Liver (tissue), 9 donors: ENCODE measurements around the gene FIBCD1. TPM values are rescaled to one million over a fixed set of nuclear protein-coding genes. Genes with fewer than 3 reads are reported as not detected.

Experiments
- DNase-seq: peaks from one replicate; pipeline ENCODE4 v3.0.0-alpha.2; 2017; ENCODE audit warnings: low spot score
- H3K27ac ChIP-seq, 2 donors: one replicate each; pipeline ENCODE4 v1.7.0; 2013; ENCODE audit warnings: inconsistent platforms in 2 of 2, low read length in 2 of 2, control low read depth in 1 of 2, low read depth in 1 of 2, mild to moderate bottlenecking in 1 of 2
- H3K27me3 ChIP-seq, 4 donors: one replicate each; pipeline versions ENCODE4 v1.6.1 to v1.7.0; 2013; ENCODE audit warnings: low read length in 3 of 4, inconsistent platforms in 1 of 4, mild to moderate bottlenecking in 1 of 4, moderate library complexity in 1 of 4; ENCODE audit not compliant: control insufficient read depth in 4 of 4, insufficient read depth in 4 of 4
- H3K36me3 ChIP-seq, 4 donors: one replicate each; pipeline versions ENCODE4 v1.6.1 to v1.7.0; 2013; ENCODE audit warnings: low read length in 3 of 4, mild to moderate bottlenecking in 3 of 4, low read depth in 1 of 4, moderate library complexity in 1 of 4; ENCODE audit not compliant: control insufficient read depth in 4 of 4, insufficient read depth in 3 of 4
- H3K4me1 ChIP-seq, 4 donors: one replicate each; pipeline versions ENCODE4 v1.6.1 to v1.7.0; 2013; ENCODE audit warnings: low read length in 3 of 4, mild to moderate bottlenecking in 3 of 4, moderate library complexity in 1 of 4; ENCODE audit not compliant: control insufficient read depth in 4 of 4, insufficient read depth in 4 of 4
- H3K4me3 ChIP-seq, 3 donors: one replicate each; pipeline versions ENCODE4 v1.6.1 to v1.7.0; 2013; ENCODE audit warnings: low read length in 3 of 3, control low read depth in 1 of 3, low read depth in 1 of 3, mild to moderate bottlenecking in 1 of 3
- H3K9ac ChIP-seq, 2 donors: one replicate each; pipeline ENCODE4 v1.7.0; 2013; ENCODE audit warnings: low read length in 2 of 2, mild to moderate bottlenecking in 2 of 2, moderate library complexity in 2 of 2, control low read depth in 1 of 2, low read depth in 1 of 2
- H3K9me3 ChIP-seq, 4 donors: one replicate each; pipeline versions ENCODE4 v1.6.1 to v1.7.0; 2013; ENCODE audit warnings: low read length in 3 of 4; ENCODE audit not compliant: control insufficient read depth in 4 of 4
- ATF3 ChIP-seq: IDR thresholded peaks from 2 replicates; pipeline ENCODE4 v1.6.1; 2016; ENCODE audit warnings: antibody characterized with exemption
- EGR1 ChIP-seq, 2 donors: IDR thresholded peaks; 2 replicates each; pipeline ENCODE4 v1.6.1; 2016 to 2018; ENCODE audit warnings: antibody characterized with exemption in 2 of 2, low read depth in 2 of 2
- FOXA1 ChIP-seq: IDR thresholded peaks from 2 replicates; pipeline ENCODE4 v1.6.1; 2016; ENCODE audit warnings: antibody characterized with exemption
- FOXA2 ChIP-seq: IDR thresholded peaks from 2 replicates; pipeline ENCODE4 v1.6.1; 2016; ENCODE audit warnings: antibody characterized with exemption
- GABPA ChIP-seq, 2 donors: IDR thresholded peaks in 1 of 2; conservative IDR thresholded peaks in 1 of 2; 2 replicates each; pipeline ENCODE4 v1.6.1; 2016; ENCODE audit warnings: antibody characterized with exemption in 2 of 2, mild to moderate bottlenecking in 1 of 2, moderate library complexity in 1 of 2
- HNF4A ChIP-seq, 2 donors: conservative IDR thresholded peaks; 2 replicates each; pipeline ENCODE4 v1.6.1; 2016; ENCODE audit warnings: antibody characterized with exemption in 2 of 2, mild to moderate bottlenecking in 2 of 2
- HNF4G ChIP-seq: IDR thresholded peaks from 2 replicates; pipeline ENCODE4 v1.6.1; 2016; ENCODE audit warnings: antibody characterized with exemption
- JUND ChIP-seq, 2 donors: IDR thresholded peaks; 2 replicates each; pipeline ENCODE4 v1.6.1; 2016; ENCODE audit warnings: antibody characterized with exemption in 2 of 2
- MAX ChIP-seq: IDR thresholded peaks from 2 replicates; pipeline ENCODE4 v1.6.1; 2016; ENCODE audit warnings: antibody characterized with exemption
- NR2F2 ChIP-seq: IDR thresholded peaks from 2 replicates; pipeline ENCODE4 v1.6.1; 2016; ENCODE audit warnings: antibody characterized with exemption
- RAD21 ChIP-seq, 2 donors: IDR thresholded peaks; 2 replicates each; pipeline ENCODE4 v1.6.1; 2016; ENCODE audit warnings: antibody characterized with exemption in 2 of 2, mild to moderate bottlenecking in 2 of 2
- RXRA ChIP-seq, 2 donors: IDR thresholded peaks; 2 replicates each; pipeline ENCODE4 v1.6.1; 2017 to 2018; ENCODE audit warnings: antibody characterized with exemption in 2 of 2, mild to moderate bottlenecking in 1 of 2
- SP1 ChIP-seq: IDR thresholded peaks from 2 replicates; pipeline ENCODE4 v1.6.1; 2018; ENCODE audit warnings: antibody characterized with exemption, mild to moderate bottlenecking
- TAF1 ChIP-seq: conservative IDR thresholded peaks from 2 replicates; pipeline ENCODE4 v1.6.1; 2016; ENCODE audit warnings: antibody characterized with exemption, mild to moderate bottlenecking
- YY1 ChIP-seq: IDR thresholded peaks from 2 replicates; pipeline ENCODE4 v1.6.1; 2016; ENCODE audit warnings: antibody characterized with exemption, mild to moderate bottlenecking
- WGBS: extraction: QIAGEN DNeasy Blood & Tissue Kit; methylation state at CpG from one replicate; pipeline ENCODE4 v1.1.7; 2013; 5-methylcytosine and 5-hydroxymethylcytosine counted together
- polyA plus RNA-seq, 2 donors: library from polyadenylated mRNA; stranded (reverse) in 1 of 2; unstranded in 1 of 2; fragments of 200-250 nt in 1 of 2; fragments of >200 nt in 1 of 2; fragmentation: Nextera tagmentation in 1 of 2; extraction: Ambion mirVana in 1 of 2; gene quantifications; one replicate each; pipeline versions ENCODE4 v1.2.1 to v1.2.3, GENCODE V29; 2013 to 2015
- total RNA-seq, 2 donors: library from RNA; depleted of rRNA; stranded (reverse); fragments of >200 nt; gene quantifications; one replicate each; pipeline ENCODE4 v1.2.3, GENCODE V29; 2014
- TF ChIP-seq, protein P1 (sequence below): fragments of 150-350 bp; IDR thresholded peaks from 2 replicates; pipeline ENCODE4 v1.5.1; 2017; ENCODE audit warnings: improper control_type of control experiment, low read depth, low read length; ENCODE audit not compliant: missing input control
- TF ChIP-seq, protein P2 (sequence below): IDR thresholded peaks from 2 replicates; pipeline ENCODE4 v1.6.1; 2016; ENCODE audit warnings: antibody characterized with exemption
- TF ChIP-seq, protein P3 (sequence below): IDR thresholded peaks from 2 replicates; pipeline ENCODE4 v1.6.1; 2016; ENCODE audit warnings: antibody characterized with exemption, mild to moderate bottlenecking
- donor health status: healthy.
- donor health status: healthy.
- donor health status: healthy.
- donor health status: healthy.
- donor health status: healthy.

FIBCD1 gene
- total and polyA plus RNA-seq, 4 donors = not detected

DNA sequence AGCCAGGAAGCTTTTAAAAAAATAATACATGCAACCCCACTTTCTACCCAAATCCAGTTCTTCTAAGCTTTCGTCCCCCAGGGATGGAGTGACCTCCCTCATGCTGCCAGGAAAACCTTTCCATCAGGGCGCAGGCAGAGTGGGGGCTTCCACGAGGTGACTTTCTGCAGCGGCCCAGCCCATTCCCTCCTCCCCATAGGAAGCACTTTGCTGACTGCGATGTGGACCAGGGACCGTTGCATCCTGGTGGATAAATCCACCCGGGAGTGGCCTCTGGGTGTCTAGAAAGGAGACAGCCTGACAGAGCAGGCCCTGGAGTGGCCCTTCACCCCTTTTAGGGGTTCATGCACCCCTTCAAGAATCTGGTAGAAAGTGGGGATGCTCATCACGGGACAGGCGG lies 44.0 kb downstream of the FIBCD1 start:
- WGBS = 76% methylated on average over 9 of the region's 9 CpGs
- Histone ChIP-seq H3K9ac (no peak overlapping the region), H3K9me3 (no peaks in the 10 kb centered on the region), H3K27me3 (no peaks in the 10 kb centered on the region), H3K27ac (no peak overlapping the region), H3K4me1 (no peaks in the 10 kb centered on the region), H3K4me3 (no peak overlapping the region), H3K36me3 (peaks cover 0 to 7% (median 0%) of the 10 kb centered on the region in 4 donors)
- DNase-seq = no peak
- TF ChIP-seq NR2F2 (no peak), MAX (no peak), ATF3 (no peak), FOXA2 (no peak), JUND (IDR thresholded peaks at IDR 0.05) (no peak), RAD21 (IDR thresholded peaks at IDR 0.05) (no peak)

- no peak overlapping the region for H3K27ac ChIP-seq
- DNase-seq = no peak
Measured at GRCh38 chr9:130894546-130894945, 44.5 kb downstream of the FIBCD1 start.

More at GRCh38 chr9:130894546-130894945, 44.5 kb downstream of the FIBCD1 start:
- WGBS = 83% methylated on average over 7 of the region's 7 CpGs
- Histone ChIP-seq H3K27me3 (no peaks in the 10 kb centered on the region), H3K9me3 (no peaks in the 10 kb centered on the region), H3K4me3 (no peak overlapping the region), H3K36me3 (peaks cover 0 to 8% (median 0%) of the 10 kb centered on the region in 4 donors), H3K4me1 (no peaks in the 10 kb centered on the region), H3K9ac (no peak overlapping the region)
- TF ChIP-seq HNF4A (conservative IDR thresholded peaks at IDR 0.05) (no peak), YY1 (no peak), FOXA1 (no peak), HNF4G (no peak), ATF3 (no peak), RXRA (IDR thresholded peaks at IDR 0.05) (no peak), RAD21 (IDR thresholded peaks at IDR 0.05) (no peak), MAX (no peak), JUND (IDR thresholded peaks at IDR 0.05) (no peak), TAF1 (no peak), SP1 (no peak), EGR1 (IDR thresholded peaks at IDR 0.05; ENCODE audit: low read depth in 2 of 2) (no peak), FOXA2 (no peak), NR2F2 (no peak), GABPA (IDR thresholded peaks at IDR 0.05 in 1 of 2, conservative IDR thresholded peaks at IDR 0.05 in 1 of 2) (no peak)
- TF ChIP-seq, protein P1, sequence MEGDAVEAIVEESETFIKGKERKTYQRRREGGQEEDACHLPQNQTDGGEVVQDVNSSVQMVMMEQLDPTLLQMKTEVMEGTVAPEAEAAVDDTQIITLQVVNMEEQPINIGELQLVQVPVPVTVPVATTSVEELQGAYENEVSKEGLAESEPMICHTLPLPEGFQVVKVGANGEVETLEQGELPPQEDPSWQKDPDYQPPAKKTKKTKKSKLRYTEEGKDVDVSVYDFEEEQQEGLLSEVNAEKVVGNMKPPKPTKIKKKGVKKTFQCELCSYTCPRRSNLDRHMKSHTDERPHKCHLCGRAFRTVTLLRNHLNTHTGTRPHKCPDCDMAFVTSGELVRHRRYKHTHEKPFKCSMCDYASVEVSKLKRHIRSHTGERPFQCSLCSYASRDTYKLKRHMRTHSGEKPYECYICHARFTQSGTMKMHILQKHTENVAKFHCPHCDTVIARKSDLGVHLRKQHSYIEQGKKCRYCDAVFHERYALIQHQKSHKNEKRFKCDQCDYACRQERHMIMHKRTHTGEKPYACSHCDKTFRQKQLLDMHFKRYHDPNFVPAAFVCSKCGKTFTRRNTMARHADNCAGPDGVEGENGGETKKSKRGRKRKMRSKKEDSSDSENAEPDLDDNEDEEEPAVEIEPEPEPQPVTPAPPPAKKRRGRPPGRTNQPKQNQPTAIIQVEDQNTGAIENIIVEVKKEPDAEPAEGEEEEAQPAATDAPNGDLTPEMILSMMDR = no peak
- TF ChIP-seq, protein P2, sequence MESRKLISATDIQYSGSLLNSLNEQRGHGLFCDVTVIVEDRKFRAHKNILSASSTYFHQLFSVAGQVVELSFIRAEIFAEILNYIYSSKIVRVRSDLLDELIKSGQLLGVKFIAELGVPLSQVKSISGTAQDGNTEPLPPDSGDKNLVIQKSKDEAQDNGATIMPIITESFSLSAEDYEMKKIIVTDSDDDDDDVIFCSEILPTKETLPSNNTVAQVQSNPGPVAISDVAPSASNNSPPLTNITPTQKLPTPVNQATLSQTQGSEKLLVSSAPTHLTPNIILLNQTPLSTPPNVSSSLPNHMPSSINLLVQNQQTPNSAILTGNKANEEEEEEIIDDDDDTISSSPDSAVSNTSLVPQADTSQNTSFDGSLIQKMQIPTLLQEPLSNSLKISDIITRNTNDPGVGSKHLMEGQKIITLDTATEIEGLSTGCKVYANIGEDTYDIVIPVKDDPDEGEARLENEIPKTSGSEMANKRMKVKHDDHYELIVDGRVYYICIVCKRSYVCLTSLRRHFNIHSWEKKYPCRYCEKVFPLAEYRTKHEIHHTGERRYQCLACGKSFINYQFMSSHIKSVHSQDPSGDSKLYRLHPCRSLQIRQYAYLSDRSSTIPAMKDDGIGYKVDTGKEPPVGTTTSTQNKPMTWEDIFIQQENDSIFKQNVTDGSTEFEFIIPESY = no peak
- TF ChIP-seq, protein P3, sequence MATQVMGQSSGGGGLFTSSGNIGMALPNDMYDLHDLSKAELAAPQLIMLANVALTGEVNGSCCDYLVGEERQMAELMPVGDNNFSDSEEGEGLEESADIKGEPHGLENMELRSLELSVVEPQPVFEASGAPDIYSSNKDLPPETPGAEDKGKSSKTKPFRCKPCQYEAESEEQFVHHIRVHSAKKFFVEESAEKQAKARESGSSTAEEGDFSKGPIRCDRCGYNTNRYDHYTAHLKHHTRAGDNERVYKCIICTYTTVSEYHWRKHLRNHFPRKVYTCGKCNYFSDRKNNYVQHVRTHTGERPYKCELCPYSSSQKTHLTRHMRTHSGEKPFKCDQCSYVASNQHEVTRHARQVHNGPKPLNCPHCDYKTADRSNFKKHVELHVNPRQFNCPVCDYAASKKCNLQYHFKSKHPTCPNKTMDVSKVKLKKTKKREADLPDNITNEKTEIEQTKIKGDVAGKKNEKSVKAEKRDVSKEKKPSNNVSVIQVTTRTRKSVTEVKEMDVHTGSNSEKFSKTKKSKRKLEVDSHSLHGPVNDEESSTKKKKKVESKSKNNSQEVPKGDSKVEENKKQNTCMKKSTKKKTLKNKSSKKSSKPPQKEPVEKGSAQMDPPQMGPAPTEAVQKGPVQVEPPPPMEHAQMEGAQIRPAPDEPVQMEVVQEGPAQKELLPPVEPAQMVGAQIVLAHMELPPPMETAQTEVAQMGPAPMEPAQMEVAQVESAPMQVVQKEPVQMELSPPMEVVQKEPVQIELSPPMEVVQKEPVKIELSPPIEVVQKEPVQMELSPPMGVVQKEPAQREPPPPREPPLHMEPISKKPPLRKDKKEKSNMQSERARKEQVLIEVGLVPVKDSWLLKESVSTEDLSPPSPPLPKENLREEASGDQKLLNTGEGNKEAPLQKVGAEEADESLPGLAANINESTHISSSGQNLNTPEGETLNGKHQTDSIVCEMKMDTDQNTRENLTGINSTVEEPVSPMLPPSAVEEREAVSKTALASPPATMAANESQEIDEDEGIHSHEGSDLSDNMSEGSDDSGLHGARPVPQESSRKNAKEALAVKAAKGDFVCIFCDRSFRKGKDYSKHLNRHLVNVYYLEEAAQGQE = no peak
